ENCODE data around the gene GPS2.
A peak's percentile ranks its signal among the peaks of the same experiment; 100 is the strongest.

GPS2 gene

GRCh38 chr17:7312432-7313087, 2.6 kb downstream of the GPS2 start:
- DNase-seq (ENCODE audit: extremely low spot score): no peak
- ChIA-PET POLR2A (interaction anchor here (0.8 to 6.4 kb wide), 6 partner anchors 15 to 71 kb away, joined by 3 to 56 read pairs (median 4); partner anchors contain the start of gene NEURL4), CTCF (interaction anchor here (1.2 to 1.4 kb wide), 2 partner anchors 12 to 248 kb away, joined by 3 to 5 read pairs; no protein-coding TSS in a partner anchor)
- TF ChIP-seq FOXM1 (IDR thresholded peaks at IDR 0.05; ENCODE audit: borderline replicate concordance) (no peak), FOXA1 (IDR thresholded peaks at IDR 0.05) (no peak), SP1 (IDR thresholded peaks at IDR 0.05) (no peak), HDGF (IDR thresholded peaks at IDR 0.05; ENCODE audit: borderline replicate concordance) (no peak), NFRKB (IDR thresholded peaks at IDR 0.05) (no peak), ELF4 (IDR thresholded peaks at IDR 0.05) (no peak), LEF1 (IDR thresholded peaks at IDR 0.05; ENCODE audit: borderline replicate concordance) (no peak), BHLHE40 (IDR thresholded peaks at IDR 0.05; ENCODE audit: borderline replicate concordance) (no peak)

GRCh38 chr17:7311110-7311705, 4.0 kb downstream of the GPS2 start:
- DNase-seq (ENCODE audit: extremely low spot score): no peak
- no peak for TF ChIP-seq NFRKB (IDR thresholded peaks at IDR 0.05)
- TF ChIP-seq ELF4 (IDR thresholded peaks at IDR 0.05): no peak
- no peak for TF ChIP-seq ZNF384 (IDR thresholded peaks at IDR 0.05)
- no peak for TF ChIP-seq SUZ12 (IDR thresholded peaks at IDR 0.05)
- TF ChIP-seq FOXK2 (IDR thresholded peaks at IDR 0.05): no peak
- no peak for TF ChIP-seq BHLHE40 (IDR thresholded peaks at IDR 0.05; ENCODE audit: borderline replicate concordance)
- TF ChIP-seq ARNT (IDR thresholded peaks at IDR 0.05): no peak
- no peak for TF ChIP-seq CTBP1 (IDR thresholded peaks at IDR 0.05; ENCODE audit: borderline replicate concordance)
- no peak for TF ChIP-seq HDGF (IDR thresholded peaks at IDR 0.05; ENCODE audit: borderline replicate concordance)
- TF ChIP-seq FOXA1 (IDR thresholded peaks at IDR 0.05): no peak
- no peak for TF ChIP-seq TARDBP (IDR thresholded peaks at IDR 0.05)
- no peak for TF ChIP-seq LEF1 (IDR thresholded peaks at IDR 0.05; ENCODE audit: borderline replicate concordance)
- no peak for TF ChIP-seq PKNOX1 (IDR thresholded peaks at IDR 0.05)
- TF ChIP-seq L3MBTL2 (conservative IDR thresholded peaks at IDR 0.05): no peak
- TF ChIP-seq FOXM1 (IDR thresholded peaks at IDR 0.05; ENCODE audit: borderline replicate concordance): no peak
- no peak for TF ChIP-seq SP1 (IDR thresholded peaks at IDR 0.05)
- ChIA-PET CTCF (interaction anchor here (0.6 kb wide), 1 partner anchor 14 kb away, joined by 4 read pairs; no protein-coding TSS in a partner anchor), POLR2A (interaction anchor here (1.1 to 1.5 kb wide), 2 partner anchors 18 to 37 kb away, joined by 3 to 6 read pairs; partner anchors contain the start of gene NEURL4)

GRCh38 chr17:7309628-7310027, 5.5 kb downstream of the GPS2 start:
- TF ChIP-seq ELF4 (IDR thresholded peaks at IDR 0.05): no peak
- no peak for TF ChIP-seq ARNT (IDR thresholded peaks at IDR 0.05)
- no peak for TF ChIP-seq LEF1 (IDR thresholded peaks at IDR 0.05; ENCODE audit: borderline replicate concordance)
- TF ChIP-seq TARDBP (IDR thresholded peaks at IDR 0.05): no peak
- no peak for DNase-seq (ENCODE audit: extremely low spot score)
- CTCF ChIA-PET: no interaction called here
- POLR2A ChIA-PET: interaction anchor here (0.6 to 1.7 kb wide), 3 partner anchors 11 to 28 kb away, joined by 5 to 9 read pairs (median 5); partner anchors contain the start of gene NEURL4

- CTCF ChIA-PET: no interaction called here
- TF ChIP-seq LEF1 (IDR thresholded peaks at IDR 0.05; ENCODE audit: borderline replicate concordance): no peak
- no peak for TF ChIP-seq FOXM1 (IDR thresholded peaks at IDR 0.05; ENCODE audit: borderline replicate concordance)
- no peak for TF ChIP-seq PKNOX1 (IDR thresholded peaks at IDR 0.05)
- TF ChIP-seq ZNF384 (IDR thresholded peaks at IDR 0.05): no peak
- no peak for TF ChIP-seq TARDBP (IDR thresholded peaks at IDR 0.05)
- TF ChIP-seq SUZ12 (IDR thresholded peaks at IDR 0.05): no peak
- TF ChIP-seq FOXA1 (IDR thresholded peaks at IDR 0.05): no peak
These were observed 6.3 kb downstream of the GPS2 start for GRCh38 chr17:7308625-7309433.

GRCh38 chr17:7307686-7308624, 7.2 kb downstream of the GPS2 start:
- TF ChIP-seq L3MBTL2 (conservative IDR thresholded peaks at IDR 0.05) (peak; percentile 53), NFRKB (IDR thresholded peaks at IDR 0.05) (no peak)
- POLR2A ChIA-PET: interaction anchor here (0.7 to 1.6 kb wide), 5 partner anchors 13 to 253 kb away, joined by 3 to 5 read pairs (median 3); partner anchors contain the start of genes NEURL4 and SLC2A4
- CTCF ChIA-PET: no interaction called here
- DNase-seq (ENCODE audit: extremely low spot score): no peak

More at GRCh38 chr17:7308625-7309433, 6.3 kb downstream of the GPS2 start:
- POLR2A ChIA-PET: interaction anchor here (0.6 to 1.7 kb wide), 7 partner anchors 12 to 252 kb away, joined by 3 to 9 read pairs (median 3); partner anchors contain the start of genes NEURL4 and SLC2A4
- DNase-seq (ENCODE audit: extremely low spot score): peak; percentile 58
